ENCODE data around the gene SASH1. TPM values are rescaled to one million over a fixed set of nuclear protein-coding genes. Genes with fewer than 3 reads are reported as not detected.

SASH1 gene
- total and polyA plus RNA-seq, 9 of the 15 experiments (the other 6 are each of a cell fraction or from before 2014, with no cell fraction given): 0.35 to 3.5 (median 1.6) TPM

DNA sequence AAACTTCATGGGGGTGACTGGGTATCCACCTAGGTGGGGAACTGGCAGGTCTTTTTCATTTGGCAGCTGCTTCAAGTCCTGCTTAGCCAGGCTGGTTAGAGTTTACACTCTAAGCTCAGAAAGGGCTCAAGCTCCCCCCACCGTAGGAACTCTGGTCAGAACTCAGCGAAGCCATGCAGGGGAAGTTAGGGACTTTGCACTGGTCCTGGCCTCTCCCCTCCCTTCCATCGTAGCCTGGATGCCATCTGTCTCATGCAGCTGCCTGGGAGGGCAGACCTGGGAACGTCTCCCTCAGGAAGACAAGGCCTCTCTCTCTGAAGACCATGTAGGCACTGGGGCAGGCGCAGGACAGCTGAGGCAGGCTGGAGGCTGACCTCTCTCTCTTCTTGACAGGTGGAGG, 220.4 kb downstream of the SASH1 start:
- FAIRE-seq (no peak), DNase-seq (ENCODE audit: extremely low read depth in 1 of 4, low spot score in 3 of 4) (no peak), ATAC-seq (no peak)
- H3K9me1 ChIP-seq (ENCODE audit: control insufficient read depth, insufficient read depth, low read length): no peaks in the 10 kb centered on the region
- TF ChIP-seq, protein P1, sequence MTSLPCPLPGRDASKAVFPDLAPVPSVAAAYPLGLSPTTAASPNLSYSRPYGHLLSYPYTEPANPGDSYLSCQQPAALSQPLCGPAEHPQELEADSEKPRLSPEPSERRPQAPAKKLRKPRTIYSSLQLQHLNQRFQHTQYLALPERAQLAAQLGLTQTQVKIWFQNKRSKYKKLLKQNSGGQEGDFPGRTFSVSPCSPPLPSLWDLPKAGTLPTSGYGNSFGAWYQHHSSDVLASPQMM (CRISPR knock-in tag; IDR thresholded peaks at IDR 0.05): no peak
- no peak for TF ChIP-seq CCAR2 (IDR thresholded peaks at IDR 0.05; ENCODE audit: low read depth, low read length)
- TF ChIP-seq POLR2B (IDR thresholded peaks at IDR 0.05; ENCODE audit: low read depth, partially characterized antibody): no peak
- TF ChIP-seq, protein P2, sequence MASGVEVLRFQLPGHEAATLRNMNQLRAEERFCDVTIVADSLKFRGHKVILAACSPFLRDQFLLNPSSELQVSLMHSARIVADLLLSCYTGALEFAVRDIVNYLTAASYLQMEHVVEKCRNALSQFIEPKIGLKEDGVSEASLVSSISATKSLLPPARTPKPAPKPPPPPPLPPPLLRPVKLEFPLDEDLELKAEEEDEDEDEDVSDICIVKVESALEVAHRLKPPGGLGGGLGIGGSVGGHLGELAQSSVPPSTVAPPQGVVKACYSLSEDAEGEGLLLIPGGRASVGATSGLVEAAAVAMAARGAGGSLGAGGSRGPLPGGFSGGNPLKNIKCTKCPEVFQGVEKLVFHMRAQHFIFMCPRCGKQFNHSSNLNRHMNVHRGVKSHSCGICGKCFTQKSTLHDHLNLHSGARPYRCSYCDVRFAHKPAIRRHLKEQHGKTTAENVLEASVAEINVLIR (CRISPR knock-in tag; IDR thresholded peaks at IDR 0.05): no peak
- no peak for TF ChIP-seq ASH1L (IDR thresholded peaks at IDR 0.05; ENCODE audit: borderline replicate concordance, low read depth, partially characterized antibody)
- TF ChIP-seq POLR2A (conservative IDR thresholded peaks at IDR 0.05): no peak
- no peak for TF ChIP-seq SIN3A (IDR thresholded peaks at IDR 0.05; ENCODE audit: borderline replicate concordance in 2 of 2, control insufficient read depth in 1 of 2, low read depth in 2 of 2, low read length in 2 of 2)
- TF ChIP-seq MXI1 (IDR thresholded peaks at IDR 0.05; ENCODE audit: low read depth, low read length): no peak
- no peak for TF ChIP-seq NFIX (CRISPR knock-in tag; IDR thresholded peaks at IDR 0.05; ENCODE audit: low read depth)
- no peak for TF ChIP-seq ZNF699 (CRISPR knock-in tag; IDR thresholded peaks at IDR 0.05; ENCODE audit: insufficient replicate concordance)
- TF ChIP-seq LCOR (CRISPR knock-in tag; IDR thresholded peaks at IDR 0.05): no peak
- no peak for TF ChIP-seq TOE1 (IDR thresholded peaks at IDR 0.05; ENCODE audit: borderline replicate concordance)
- no peak for TF ChIP-seq TOE1 (CRISPR knock-in tag; IDR thresholded peaks at IDR 0.05; ENCODE audit: borderline replicate concordance, low read depth)
- TF ChIP-seq, protein P3, sequence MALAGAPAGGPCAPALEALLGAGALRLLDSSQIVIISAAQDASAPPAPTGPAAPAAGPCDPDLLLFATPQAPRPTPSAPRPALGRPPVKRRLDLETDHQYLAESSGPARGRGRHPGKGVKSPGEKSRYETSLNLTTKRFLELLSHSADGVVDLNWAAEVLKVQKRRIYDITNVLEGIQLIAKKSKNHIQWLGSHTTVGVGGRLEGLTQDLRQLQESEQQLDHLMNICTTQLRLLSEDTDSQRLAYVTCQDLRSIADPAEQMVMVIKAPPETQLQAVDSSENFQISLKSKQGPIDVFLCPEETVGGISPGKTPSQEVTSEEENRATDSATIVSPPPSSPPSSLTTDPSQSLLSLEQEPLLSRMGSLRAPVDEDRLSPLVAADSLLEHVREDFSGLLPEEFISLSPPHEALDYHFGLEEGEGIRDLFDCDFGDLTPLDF (CRISPR knock-in tag; IDR thresholded peaks at IDR 0.05): no peak
- no peak for TF ChIP-seq KDM4B (IDR thresholded peaks at IDR 0.05; ENCODE audit: borderline replicate concordance in 2 of 2, low read depth in 1 of 2)
- TF ChIP-seq, protein P4, sequence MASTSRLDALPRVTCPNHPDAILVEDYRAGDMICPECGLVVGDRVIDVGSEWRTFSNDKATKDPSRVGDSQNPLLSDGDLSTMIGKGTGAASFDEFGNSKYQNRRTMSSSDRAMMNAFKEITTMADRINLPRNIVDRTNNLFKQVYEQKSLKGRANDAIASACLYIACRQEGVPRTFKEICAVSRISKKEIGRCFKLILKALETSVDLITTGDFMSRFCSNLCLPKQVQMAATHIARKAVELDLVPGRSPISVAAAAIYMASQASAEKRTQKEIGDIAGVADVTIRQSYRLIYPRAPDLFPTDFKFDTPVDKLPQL (IDR thresholded peaks at IDR 0.05; ENCODE audit: extremely low read depth, insufficient read length): no peak
- no peak for TF ChIP-seq MCM7 (IDR thresholded peaks at IDR 0.05)
- H3K4me3 ChIP-seq: no peak overlapping the region
- H3K36me3 ChIP-seq (ENCODE audit: control insufficient read depth, insufficient read depth, low read length): no peaks in the 10 kb centered on the region
- no peak overlapping the region for H3K9ac ChIP-seq (ENCODE audit: insufficient read depth in 1 of 2, low read depth in 2 of 2, low read length in 2 of 2)
- BruUV-seq (replicated peaks): no TSS peak
- H3K4me1 ChIP-seq (replicated peaks in 1 of 2; ENCODE audit: control insufficient read depth in 2 of 2, insufficient read depth in 2 of 2, low read length in 2 of 2): peaks cover 0 to 6% of the 10 kb centered on the region in 2 experiments; a peak in 3 of 5 replicates
- in situ Hi-C loops (cut with MboI): loop anchor here (25.0 kb wide), 1 partner anchor 874 kb away; no protein-coding TSS in a partner anchor
- H3K9me3 ChIP-seq (replicated peaks; ENCODE audit: control insufficient read depth, insufficient read depth, low read depth, low read length): no peaks in the 10 kb centered on the region
- no peaks in the 10 kb centered on the region; the same call in 1 of the 2 replicates for H4K20me1 ChIP-seq (replicated peaks; ENCODE audit: control insufficient read depth, insufficient read depth, low read length)
- no peak overlapping the region for H2AFZ ChIP-seq (ENCODE audit: low read depth, low read length)
- intact Hi-C loops (cut with micrococcal nuclease): loop anchor here (5.0 kb wide), 1 partner anchor 464 kb away; no protein-coding TSS in a partner anchor
- ChIA-PET POLR2A (no interaction called here), CTCF (ENCODE audit: low intra/inter-chr PET ratio) (no interaction called here)
- WGBS (ENCODE audit: insufficient coverage, low coverage, missing lambda C conversion rate): 3% methylated on average over 4 of the region's 5 CpGs
- no peak overlapping the region for H3K27ac ChIP-seq (ENCODE audit: extremely low read depth, low read depth, low read length)
- no peak overlapping the region for H3K4me2 ChIP-seq (ENCODE audit: insufficient read depth, low read length)
- no peaks in the 10 kb centered on the region for H3K79me2 ChIP-seq (ENCODE audit: control insufficient read depth, insufficient read depth, low read length)
- peaks cover 29 to 54% of the 10 kb centered on the region in 2 experiments for H3K27me3 ChIP-seq (ENCODE audit: control insufficient read depth in 2 of 2, insufficient read depth in 2 of 2, low read length in 2 of 2)
